ENCODE measurements around the gene TRIM44. TPM values are rescaled to one million over a fixed set of nuclear protein-coding genes. Genes with fewer than 3 reads are reported as not detected.
"Not testable (repeated sequence)": the region's sequence is repeated elsewhere in the genome, so short reads cannot be mapped to it uniquely, and the experiment has no call there.

The TRIM44 gene
- total RNA-seq, 1 donor from 2014 or later: 31.8 TPM

DNA sequence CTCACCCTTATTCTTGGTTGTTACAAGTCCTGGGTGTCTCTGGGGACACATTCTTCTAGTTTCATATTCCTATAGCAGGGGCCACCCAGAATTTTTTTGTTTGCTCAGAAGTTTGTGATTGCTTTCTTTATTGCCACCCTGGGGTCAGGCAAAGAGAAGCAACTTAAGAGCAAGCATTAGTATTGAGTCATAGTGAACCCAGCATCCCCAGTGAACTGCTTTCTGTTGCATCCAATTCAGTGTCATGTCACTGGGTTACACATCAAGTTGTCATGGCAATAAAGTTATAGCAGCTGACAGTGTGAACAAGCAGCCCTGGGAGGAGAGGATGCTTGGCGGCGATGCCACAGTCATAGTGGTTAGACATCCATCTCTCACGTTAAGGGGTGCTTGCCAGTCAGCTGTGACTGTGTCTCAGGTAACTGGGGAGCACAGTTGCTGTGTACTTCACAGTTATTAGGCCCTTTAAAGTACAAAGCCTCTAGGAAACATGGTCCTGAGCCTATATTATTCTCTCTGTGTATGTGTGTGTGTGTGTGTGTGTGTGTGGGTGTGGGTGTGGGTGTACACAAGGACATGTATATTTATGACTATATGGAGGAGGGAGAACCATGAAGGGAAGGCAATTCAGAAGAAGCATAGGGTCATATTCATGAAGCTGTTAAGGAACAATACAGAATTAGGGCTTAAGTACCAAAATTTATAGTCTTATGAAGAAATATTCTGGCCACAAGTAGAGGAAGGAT lies 52.5 kb downstream of the TRIM44 start:
- intact Hi-C loops (cut with micrococcal nuclease): no loop called here

DNA sequence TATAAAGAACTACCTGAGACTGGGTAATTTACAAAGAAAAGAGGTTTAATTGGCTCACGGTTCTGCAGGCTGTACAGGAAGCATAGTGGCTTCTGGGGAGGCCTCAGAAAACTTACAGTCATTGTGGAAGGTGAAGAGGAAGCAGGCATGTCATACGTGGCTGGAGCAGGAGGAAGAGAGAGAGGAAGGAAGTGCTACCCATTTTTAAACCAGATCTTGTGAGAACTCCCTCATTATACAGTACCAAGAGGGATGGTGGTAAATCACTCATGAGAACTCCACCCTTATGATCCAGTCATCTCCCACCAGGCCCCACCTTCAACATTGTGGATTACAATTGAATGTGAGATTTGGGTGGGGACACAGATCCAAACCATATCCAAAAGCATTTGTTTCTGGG lies 53.1 kb downstream of the TRIM44 start:
- intact Hi-C loops (cut with micrococcal nuclease): not testable (repeated sequence)

DNA sequence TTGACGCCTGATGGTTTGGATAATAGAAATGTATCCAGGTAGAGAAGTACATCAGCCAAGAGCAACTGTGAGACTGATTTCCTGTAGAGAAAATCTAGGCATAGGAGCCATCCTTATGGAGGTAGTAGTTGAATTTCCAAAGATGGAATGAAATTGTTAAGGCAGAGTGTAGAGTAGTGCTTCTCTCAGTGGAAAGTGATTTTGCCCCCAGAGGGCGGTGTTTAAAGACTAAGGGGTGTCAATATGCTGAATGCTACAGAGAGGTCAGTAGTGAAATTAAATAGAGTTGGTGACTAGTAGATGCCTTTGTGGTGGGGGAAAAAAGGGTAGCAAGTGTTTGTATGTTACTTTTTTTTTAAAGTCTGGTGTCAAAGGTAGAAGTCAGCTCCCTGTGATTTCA lies 54.5 kb downstream of the TRIM44 start:
- intact Hi-C loops (cut with micrococcal nuclease): no loop called here

DNA sequence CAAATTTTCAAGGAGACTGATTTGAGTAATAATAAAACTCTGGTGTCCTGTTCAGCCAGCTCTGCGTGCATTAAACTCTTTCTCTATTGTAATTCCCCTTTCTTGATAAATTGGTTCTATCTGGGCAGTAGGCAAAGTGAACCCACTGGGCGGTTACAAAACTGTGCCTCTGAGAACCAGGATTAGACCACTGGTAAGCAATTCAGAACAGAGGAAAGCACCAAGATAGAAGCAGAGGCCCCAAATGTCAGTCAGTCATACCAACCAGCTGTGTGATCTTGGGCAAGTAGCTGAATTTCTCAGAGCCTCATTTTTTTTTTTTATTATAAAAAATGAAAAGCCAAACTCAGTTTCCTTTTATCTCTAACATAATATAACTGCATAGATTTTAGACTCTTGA lies 54.9 kb downstream of the TRIM44 start:
- intact Hi-C loops (cut with micrococcal nuclease): no loop called here

DNA sequence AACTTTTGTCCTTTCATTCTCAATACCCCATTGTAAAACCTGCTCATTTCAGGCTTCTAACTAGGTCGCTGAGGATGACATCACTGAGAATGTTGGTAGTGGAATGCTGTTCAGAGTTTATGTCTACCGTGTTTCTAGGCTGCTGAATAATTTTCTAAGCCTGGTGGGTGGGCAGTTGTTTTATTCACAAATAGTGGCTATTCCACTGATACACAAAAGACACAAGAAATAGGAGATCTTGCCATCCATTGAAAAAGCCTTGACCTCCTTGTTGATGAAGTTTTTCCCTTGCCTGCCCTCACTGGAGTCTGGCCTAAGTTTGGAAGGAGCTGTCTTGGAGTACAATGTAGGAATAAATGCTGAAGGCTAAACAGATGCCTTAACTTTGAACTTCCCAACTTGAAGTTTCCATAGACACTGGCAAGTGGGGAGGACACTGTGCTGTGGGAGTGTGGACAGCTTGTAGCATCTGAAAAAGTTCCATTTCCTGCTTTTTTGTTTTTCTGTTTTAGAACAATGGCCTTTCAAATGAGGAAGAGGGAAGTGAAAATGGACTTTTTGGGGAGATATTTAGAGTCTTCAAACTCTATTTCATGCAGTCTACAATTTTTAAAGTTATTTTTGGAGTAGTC lies 59.2 kb downstream of the TRIM44 start:
- intact Hi-C loops (cut with micrococcal nuclease): no loop called here

DNA sequence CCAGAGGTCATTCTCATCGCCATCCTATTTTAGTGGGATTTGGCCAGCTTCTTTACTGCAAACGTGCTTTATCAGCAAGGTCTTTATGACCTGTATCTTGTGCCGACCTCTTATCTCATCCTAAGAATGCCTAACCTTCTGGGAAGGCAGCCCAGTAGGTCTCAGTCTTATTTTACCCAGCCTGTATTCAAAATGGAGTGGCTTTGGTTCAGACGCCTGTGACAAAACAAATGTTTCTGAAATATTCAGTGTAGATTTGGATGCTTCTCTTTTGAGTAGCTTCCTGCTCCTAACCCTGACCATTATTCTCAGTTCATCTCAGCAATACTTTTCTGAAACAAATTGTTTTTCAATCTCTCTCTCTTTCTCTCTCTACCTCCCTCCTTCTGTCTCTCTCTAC lies 60.1 kb downstream of the TRIM44 start:
- intact Hi-C loops (cut with micrococcal nuclease): no loop called here

DNA sequence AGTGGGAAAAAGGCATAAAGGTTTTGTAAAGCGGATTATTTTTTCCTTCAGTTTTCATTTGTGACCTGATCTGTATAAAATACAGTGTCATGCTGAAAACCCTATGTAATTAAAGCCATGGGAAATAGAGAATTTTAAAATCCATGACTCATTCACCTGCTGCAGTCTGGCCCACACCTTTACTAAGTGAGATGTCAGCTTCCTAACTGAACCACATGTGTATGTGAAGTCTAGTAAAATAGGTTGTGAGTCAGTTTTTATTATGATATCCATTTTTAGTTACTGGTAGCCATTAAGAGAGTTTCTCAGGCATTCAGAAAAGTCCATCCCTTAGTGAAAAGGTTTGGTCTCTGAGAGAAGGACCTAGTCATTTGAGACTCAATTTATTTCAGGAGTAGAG lies 60.9 kb downstream of the TRIM44 start:
- intact Hi-C loops (cut with micrococcal nuclease): no loop called here

DNA sequence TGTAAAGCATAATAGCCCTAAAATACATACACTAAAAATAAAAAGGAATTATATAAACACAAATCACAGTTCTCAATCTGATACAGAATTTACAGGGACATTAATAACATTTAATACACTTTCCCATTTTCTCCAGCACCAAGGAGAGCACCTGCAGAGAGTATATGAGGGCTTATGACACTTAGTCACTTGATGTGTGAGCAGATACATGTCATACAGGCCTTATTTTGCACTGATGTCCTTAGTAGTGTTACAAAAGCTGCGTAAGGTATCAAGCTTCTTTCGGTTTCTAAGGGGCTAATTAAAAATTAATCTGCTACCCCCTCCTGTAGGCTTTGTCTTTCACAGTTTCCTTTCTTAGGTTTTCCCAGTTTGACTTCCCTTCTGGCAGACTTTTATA lies 61.3 kb downstream of the TRIM44 start:
- intact Hi-C loops (cut with micrococcal nuclease): no loop called here

DNA sequence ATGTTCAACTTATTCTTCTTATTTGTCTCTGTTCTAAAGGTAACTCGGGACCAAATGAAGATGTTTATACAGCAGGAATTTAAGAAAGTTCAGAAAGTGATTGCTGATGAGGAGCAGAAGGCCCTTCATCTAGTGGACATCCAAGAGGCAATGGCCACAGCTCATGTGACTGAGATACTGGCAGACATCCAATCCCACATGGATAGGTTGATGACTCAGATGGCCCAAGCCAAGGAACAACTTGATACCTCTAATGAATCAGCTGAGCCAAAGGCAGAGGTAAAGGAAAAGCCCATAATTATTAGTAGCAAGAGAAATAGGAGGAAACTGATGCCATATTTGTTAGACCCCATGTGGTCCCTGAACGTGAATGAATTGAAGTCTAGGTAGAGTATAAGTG lies 63.3 kb downstream of the TRIM44 start:
- intact Hi-C loops (cut with micrococcal nuclease): no loop called here

DNA sequence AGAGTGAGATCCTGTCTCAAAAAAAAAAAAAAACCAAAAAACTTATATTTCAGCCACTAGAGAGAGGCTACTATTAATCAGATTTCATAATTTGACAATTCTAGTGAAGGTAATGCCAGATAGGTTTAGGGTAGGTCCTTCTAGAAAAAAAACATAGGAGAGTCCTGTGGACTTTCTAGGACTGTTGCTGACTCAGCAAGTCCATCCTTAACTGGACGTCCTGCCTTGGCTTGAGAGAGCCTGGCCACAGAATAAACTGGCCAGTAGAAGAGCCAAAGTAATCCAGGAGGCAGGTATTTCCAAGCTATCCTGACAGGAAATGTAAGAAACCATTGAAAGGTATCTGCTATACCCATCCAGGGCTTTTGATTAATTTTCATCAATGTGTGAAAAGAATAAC lies 64.6 kb downstream of the TRIM44 start:
- intact Hi-C loops (cut with micrococcal nuclease): no loop called here

DNA sequence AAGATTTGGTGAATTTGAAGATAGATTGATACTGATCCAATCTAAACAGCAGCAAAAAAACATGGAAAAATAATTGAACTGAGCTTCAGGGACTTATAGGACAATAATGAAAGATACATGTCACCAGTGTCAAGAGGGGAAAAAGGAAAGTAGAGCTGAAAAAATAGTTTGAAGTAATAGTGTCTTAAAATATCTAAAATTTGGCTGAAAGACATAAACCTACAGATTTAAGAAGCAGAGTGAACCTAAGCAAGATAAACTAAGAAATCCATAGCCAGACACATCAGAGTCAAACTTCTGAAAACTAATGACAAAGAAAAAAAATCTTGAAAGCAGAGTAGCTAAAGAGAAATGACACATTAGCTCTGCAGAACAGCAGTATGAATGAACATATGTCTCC lies 67.7 kb downstream of the TRIM44 start:
- intact Hi-C loops (cut with micrococcal nuclease): no loop called here

DNA sequence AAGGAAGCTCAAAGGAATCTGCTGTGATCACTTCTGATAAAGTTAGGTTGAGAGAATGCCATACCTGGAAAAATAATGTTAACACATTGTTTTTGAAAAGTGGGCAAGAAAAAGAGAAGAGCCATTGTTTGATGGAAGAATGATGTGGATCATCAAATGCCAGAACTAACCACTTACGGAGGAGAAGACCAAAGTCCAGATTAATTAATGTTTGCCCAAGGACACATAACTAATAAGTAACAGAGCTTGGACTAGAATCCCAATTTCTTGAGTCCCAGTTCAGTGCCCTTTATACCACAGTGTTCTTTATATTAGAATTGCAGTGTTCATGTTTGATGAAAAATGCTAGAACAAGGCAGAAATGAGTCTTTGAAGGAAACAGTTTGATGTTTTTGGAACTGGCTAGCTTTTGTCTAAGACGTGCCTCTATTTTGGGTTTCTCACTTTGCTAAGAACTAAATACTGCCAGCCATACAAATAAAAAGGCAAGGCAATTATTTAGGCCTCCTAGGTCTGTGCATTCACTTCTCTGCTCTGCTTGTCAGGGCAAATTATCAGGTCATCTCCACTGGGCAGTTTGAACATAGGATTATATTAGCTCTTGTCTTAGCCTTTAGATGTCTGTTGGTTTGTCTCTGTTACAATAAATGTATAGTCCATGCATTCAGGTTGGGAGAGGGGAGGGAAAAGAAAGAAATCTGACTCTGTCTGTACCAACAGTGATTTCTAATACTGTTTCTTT lies 72.3 kb downstream of the TRIM44 start:
- intact Hi-C loops (cut with micrococcal nuclease): no loop called here

DNA sequence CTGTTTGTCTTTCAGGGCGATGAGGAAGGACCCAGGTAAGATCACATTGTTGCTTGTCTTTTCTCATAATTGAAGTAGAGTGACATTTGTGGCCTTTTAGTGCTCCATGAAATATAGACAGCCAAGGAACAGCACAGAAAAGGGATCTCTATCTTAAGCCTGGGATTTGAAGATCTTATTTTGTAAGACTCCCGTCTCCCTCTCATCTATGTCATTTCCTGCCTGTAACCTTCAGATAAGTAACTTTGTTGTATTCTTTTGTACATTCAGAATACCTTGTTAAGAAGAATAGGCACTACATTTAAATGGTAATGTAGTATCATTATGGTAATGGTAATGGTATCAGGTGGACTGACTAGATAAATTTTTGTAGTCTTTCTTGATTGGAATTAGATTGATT lies 72.8 kb downstream of the TRIM44 start:
- intact Hi-C loops (cut with micrococcal nuclease): no loop called here

DNA sequence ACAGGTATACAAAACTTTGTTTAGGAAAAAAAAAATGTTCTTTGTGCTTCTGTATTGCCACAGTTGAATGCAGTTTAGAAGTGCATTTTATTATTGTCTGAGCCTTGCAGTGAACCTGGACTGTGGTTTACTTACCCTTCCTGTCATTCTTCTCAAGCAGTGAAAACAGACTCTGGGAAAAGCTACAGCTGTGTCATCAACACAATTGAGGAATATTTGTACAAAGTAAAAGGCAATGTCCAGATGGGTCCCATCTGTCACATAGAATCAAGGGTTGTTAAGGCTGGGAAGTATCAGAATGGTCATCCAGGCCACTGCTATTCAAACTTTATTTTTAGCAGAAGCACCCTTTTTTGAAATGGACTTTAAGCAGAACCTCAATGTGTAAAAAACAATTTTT lies 73.3 kb downstream of the TRIM44 start:
- intact Hi-C loops (cut with micrococcal nuclease): no loop called here

DNA sequence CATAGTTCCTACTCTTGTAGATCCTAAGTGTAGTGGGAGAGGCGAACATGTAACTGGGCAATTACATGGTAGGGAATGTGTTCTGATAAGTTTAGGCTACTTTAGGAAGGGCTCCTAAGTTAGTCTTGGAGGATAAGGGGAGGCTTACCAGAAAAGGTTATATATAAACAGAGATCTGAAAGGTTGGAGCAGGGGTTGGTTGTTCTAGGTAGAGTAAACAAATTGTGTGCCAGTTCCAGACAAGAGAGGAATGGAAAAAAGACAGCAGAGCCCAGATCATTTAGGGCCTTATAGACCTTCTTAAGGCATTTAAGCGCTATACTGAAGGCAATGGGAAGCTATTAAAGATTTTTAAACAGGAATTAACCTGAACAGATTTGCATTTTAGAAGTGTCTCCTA lies 74.4 kb downstream of the TRIM44 start:
- intact Hi-C loops (cut with micrococcal nuclease): no loop called here

DNA sequence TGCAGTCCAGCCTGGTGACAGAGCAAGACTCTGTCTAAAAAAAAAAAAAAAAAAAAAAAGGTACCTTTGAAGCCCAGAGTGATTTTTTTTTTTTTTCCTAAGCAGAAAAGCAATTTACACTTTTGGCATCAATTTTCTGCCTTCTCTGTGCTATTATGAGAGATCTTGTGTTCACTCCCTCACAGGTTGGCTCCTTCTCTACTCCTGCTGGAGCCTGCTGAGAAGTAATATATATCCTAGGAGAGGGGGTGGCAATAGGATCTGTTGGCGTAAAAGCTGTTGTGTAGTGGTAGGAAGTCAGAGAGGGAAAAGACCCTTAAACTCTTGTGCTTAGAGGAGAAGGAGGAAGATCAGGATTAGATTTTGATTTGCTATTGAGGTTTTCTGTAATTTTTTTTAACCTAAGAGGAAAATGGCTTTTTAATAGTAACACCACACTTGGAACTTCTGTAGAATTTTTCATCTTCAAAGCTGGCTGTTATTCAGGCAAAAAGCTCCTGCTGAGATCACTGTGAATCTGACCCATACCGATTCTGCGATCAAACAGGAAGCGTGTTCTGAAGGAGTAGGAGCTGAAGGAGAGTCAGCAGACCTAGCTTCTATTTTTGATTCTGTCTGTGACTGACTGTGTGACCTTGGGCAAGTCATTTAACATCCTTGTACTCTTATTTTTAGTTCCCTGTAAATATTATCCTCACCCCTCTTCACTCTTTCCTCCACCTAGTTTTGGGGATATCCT lies 77.7 kb downstream of the TRIM44 start:
- intact Hi-C loops (cut with micrococcal nuclease): no loop called here

DNA sequence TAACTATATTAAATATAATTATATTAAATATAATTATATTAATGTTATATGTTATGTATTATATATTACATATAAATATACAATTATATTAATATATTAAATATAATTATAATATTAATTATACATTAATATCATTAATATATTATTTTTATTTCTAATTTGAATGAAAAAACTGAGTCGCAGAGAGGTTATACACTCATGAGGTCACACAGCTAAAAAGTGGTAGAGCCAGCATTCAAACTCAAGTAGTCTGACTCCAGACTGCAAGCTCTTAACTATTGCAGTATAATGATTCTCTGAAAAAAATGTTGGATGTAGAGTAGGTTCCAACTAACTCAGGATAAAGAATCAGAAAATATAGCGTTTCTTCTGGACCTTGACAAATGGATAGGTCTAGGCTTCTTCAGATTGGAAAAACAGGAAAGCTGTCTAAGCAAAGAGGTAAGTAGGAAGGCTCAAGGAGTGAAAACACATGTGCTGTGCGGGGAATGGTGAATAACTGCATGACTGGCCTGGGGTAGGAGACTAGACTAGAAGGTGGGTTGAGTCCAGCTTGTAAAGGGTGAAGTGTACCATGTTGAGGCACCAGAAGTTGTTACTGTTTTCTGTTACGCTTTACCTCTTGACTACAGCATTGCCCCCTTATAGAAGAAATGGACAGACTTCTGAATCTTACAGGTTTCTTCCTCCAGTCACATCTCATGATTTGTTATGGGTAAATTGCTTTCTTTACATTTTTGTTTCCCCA lies 80.3 kb downstream of the TRIM44 start:
- intact Hi-C loops (cut with micrococcal nuclease): no loop called here

DNA sequence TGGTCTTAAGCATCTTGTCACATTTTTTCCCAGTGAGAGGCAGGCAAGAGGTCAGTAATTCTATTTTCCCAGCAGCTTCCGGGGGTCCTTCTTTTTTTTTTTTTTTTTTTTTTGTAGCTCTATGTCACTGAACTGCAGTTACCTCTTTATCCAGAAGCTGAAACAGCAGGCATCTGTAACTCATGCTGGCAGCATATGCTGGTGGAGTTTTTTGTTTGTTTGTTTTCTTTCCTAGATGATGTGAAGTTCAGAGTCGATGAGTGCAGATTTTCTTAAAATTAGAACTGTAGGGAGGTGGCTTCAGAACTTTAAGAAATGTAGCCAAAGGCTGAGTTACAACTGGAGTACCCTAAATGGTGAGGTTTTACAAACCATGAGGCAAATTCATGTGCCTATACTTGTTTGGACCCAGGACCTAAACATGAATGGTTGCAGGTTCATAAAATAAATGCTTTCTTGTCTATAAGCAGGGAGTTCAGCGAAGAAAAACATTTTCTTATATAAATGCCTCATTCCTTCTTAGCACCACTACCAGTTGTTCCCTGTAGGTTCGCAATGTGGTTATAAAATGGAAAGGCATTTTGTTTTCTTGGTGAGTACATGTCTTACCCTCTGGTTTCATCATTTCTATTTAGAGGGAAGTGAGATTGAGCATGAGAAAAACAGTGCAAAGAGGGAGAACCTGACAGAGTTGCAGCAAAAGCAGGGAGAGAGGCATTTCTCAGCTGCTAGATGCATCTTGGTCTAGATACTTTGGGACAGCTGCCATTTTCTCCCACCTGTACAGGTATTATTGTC lies 84.0 kb downstream of the TRIM44 start:
- intact Hi-C loops (cut with micrococcal nuclease): no loop called here

DNA sequence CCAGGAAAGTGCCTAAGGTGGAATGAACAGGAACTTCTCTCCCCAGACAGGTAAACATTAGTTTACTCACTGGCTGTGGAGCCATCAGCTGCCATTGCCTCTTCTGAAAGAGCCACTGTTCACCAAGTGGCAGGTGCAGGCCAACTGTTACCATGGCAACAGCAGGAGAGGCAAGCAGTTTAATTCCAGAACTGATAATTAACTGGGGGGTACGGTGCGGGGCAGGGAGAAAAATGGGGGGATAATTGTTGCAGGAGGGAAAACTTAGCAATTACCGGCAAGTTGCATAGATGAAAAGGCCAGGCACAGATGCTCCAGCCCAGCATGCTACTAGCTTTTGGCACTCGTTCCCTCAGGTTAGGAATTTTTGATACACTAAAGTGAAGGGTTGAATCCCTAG lies 85.1 kb downstream of the TRIM44 start:
- intact Hi-C loops (cut with micrococcal nuclease): no loop called here

DNA sequence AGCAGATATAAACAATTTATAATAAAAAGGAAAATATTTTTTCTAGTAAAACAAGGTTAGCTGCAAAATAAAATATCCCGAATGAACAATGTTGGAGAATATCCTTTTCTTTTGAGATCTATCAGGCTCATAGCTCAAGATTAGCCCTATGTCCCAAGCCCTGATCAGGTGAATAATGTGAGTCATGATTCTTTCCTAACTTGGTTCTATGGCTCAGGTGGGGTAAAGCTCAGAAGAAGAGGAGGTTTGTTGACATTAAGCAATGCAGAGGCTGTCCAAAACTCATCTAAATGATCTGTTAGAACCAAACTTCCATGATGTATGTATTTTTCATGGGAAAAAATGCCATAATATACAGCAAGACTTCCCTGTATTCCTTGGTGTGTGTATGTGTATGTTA lies 86.1 kb downstream of the TRIM44 start:
- intact Hi-C loops (cut with micrococcal nuclease): no loop called here
